SH-SY5Y (cell line): ENCODE data around the gene EDNRA.

ENCODE experiments used
- GATA2 ChIP-seq: IDR thresholded peaks from 2 replicates; pipeline ENCODE4 v1.6.1; 2011; ENCODE audit warnings: mild to moderate bottlenecking, low read depth, low read length
- GATA3 ChIP-seq: IDR thresholded peaks from 2 replicates; pipeline ENCODE4 v1.6.1; 2011; ENCODE audit warnings: low read depth, mild to moderate bottlenecking, low read length, moderate library complexity

DNA sequence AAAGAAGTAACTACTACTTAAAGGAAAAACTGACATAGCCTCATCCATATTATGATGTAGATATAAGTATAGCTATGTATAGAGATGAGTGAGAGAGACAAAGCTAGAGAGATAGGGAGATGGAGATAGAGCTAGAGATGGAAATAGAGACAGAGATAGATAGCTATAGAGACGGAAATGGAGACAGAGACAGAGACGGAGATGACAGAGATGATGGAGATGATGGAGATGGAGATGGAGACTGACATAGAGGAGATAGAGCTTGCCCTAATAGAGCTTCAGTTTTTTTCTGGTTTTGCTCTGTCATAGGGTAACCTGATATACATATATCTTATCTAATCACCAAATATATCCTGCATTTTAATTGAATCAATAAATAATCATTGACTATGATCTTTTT, 4.3 kb downstream of the EDNRA start:
- TF ChIP-seq GATA3 (no peak), GATA2 (no peak)
